IMR-90 (cell line): ENCODE measurements around the gene DSCAML1. TPM values are rescaled to one million over a fixed set of nuclear protein-coding genes. Genes with fewer than 3 reads are reported as not detected.

Experiments
- ATAC-seq: fragments of 200-7000 bp; cut with Tn5 transposase; 2 replicates; pipeline ENCODE4 v1.9.1; 2020; ENCODE audit warnings: low read depth, mild to moderate bottlenecking, moderate library complexity
- BruUV-seq: library from RNA; stranded (reverse); fragments of 400-500 nt; replicated peaks from 2 replicates; lab custom pipeline; 2021; lab: Mats Ljungman, UMichigan
- CTCF ChIA-PET: fragments of 300-600 bp; formaldehyde crosslinking; extraction: SDS; loops from one replicate; lab custom pipeline; 2021; ENCODE audit warnings: antibody characterized with exemption; lab: Yijun Ruan, JAX
- POLR2A ChIA-PET: fragments of 300-600 bp; sonication (Branson Sonifier 250); formaldehyde crosslinking; loops from one replicate; lab custom pipeline; 2022; ENCODE audit warnings: antibody characterized with exemption; ENCODE audit not compliant: unreplicated experiment; lab: Charles Lee
- DNase-seq: peaks from one replicate; pipeline ENCODE4 v3.0.0; 2013
- H2AFZ ChIP-seq: replicated peaks from 2 replicates; pipeline ENCODE3; 2013; ENCODE audit warnings: low read length, mild to moderate bottlenecking; ENCODE audit not compliant: poor library complexity
- H2AK5ac ChIP-seq: 2 replicates; pipeline ENCODE4 v1.6.1; 2013; ENCODE audit warnings: low read depth, low read length, inconsistent platforms
- H2AK9ac ChIP-seq: replicated peaks from 2 replicates; pipeline ENCODE3; 2013; ENCODE audit warnings: mild to moderate bottlenecking, low read depth, low read length, moderate library complexity; ENCODE audit not compliant: poor library complexity
- H2BK120ac ChIP-seq: 2 replicates; pipeline ENCODE4 v1.6.1; 2013; ENCODE audit warnings: low read depth, low read length, inconsistent platforms
- H2BK15ac ChIP-seq: 3 replicates; pipeline ENCODE4 v1.6.1; 2013; ENCODE audit warnings: low read depth, low read length, inconsistent platforms
- H2BK20ac ChIP-seq: 2 replicates; pipeline ENCODE4 v1.6.1; 2013; ENCODE audit warnings: low read depth, mild to moderate bottlenecking, inconsistent platforms, low read length, moderate library complexity
- H2BK5ac ChIP-seq: 2 replicates; pipeline ENCODE4 v1.6.1; 2013; ENCODE audit warnings: mild to moderate bottlenecking, low read depth, low read length, inconsistent platforms; ENCODE audit not compliant: poor library complexity, severe bottlenecking
- H3K14ac ChIP-seq: replicated peaks from 2 replicates; pipeline ENCODE4 v1.6.1; 2013; ENCODE audit warnings: low read depth, low read length, inconsistent platforms
- H3K18ac ChIP-seq: 2 replicates; pipeline ENCODE4 v1.6.1; 2013; ENCODE audit warnings: low read depth, low read length, control low read depth
- H3K23ac ChIP-seq: 2 replicates; pipeline ENCODE4 v1.6.1; 2013; ENCODE audit warnings: low read depth, low read length, inconsistent platforms
- H3K27ac ChIP-seq: 2 replicates; pipeline ENCODE4 v1.5.1; 2013; ENCODE audit warnings: mild to moderate bottlenecking, control low read depth, low read length; ENCODE audit not compliant: insufficient read depth
- H3K27me3 ChIP-seq: 2 replicates; pipeline ENCODE4 v1.6.1; 2013; ENCODE audit warnings: low read length; ENCODE audit not compliant: control insufficient read depth, insufficient read depth
- H3K36me3 ChIP-seq: 2 replicates; pipeline ENCODE4 v1.6.1; 2013; ENCODE audit warnings: low read length, mixed read lengths; ENCODE audit not compliant: control insufficient read depth, insufficient read depth
- H3K4ac ChIP-seq: 2 replicates; pipeline ENCODE4 v1.6.1; 2013; ENCODE audit warnings: low read depth, low read length, inconsistent platforms
- H3K4me1 ChIP-seq: 2 replicates; pipeline ENCODE4 v1.6.1; 2013; ENCODE audit warnings: low read length, mixed read lengths; ENCODE audit not compliant: control insufficient read depth, insufficient read depth
- H3K4me2 ChIP-seq: 2 replicates; pipeline ENCODE4 v1.6.1; 2013; ENCODE audit warnings: low read depth, mild to moderate bottlenecking, control low read depth, low read length, moderate library complexity
- H3K4me3 ChIP-seq: 2 replicates; pipeline ENCODE4 v1.5.1; 2013; ENCODE audit warnings: low read depth, mild to moderate bottlenecking, control low read depth, low read length, moderate library complexity; ENCODE audit not compliant: insufficient read depth
- H3K56ac ChIP-seq: 2 replicates; pipeline ENCODE4 v1.6.1; 2013; ENCODE audit warnings: low read length, inconsistent platforms; ENCODE audit not compliant: insufficient read depth; ENCODE audit errors: extremely low read depth
- H3K79me1 ChIP-seq, 2 experiments: 2 replicates each; pipeline ENCODE4 v1.6.1; 2013; ENCODE audit warnings: low read length in 2 of 2, inconsistent platforms in 1 of 2, low read depth in 1 of 2
- H3K9ac ChIP-seq: 2 replicates; pipeline ENCODE4 v1.6.1; 2013; ENCODE audit warnings: low read depth, low read length, control low read depth
- H3K9me1 ChIP-seq: 2 replicates; pipeline ENCODE4 v1.6.1; 2013; ENCODE audit warnings: low read length, inconsistent platforms; ENCODE audit not compliant: insufficient read depth
- H3K9me3 ChIP-seq: 2 replicates; pipeline ENCODE4 v1.6.1; 2013; ENCODE audit warnings: low read length; ENCODE audit not compliant: control insufficient read depth, insufficient read depth
- H4K20me1 ChIP-seq: 2 replicates; pipeline ENCODE4 v1.6.1; 2013; ENCODE audit warnings: low read length, inconsistent platforms; ENCODE audit not compliant: insufficient read depth
- H4K5ac ChIP-seq: 2 replicates; pipeline ENCODE4 v1.6.1; 2013; ENCODE audit warnings: mild to moderate bottlenecking, low read depth, low read length, control low read depth
- H4K8ac ChIP-seq, 2 experiments: 2 replicates each; pipeline ENCODE4 v1.6.1; 2013; ENCODE audit warnings: low read depth in 2 of 2, low read length in 2 of 2, control low read depth in 1 of 2, inconsistent platforms in 1 of 2
- H4K91ac ChIP-seq: 2 replicates; pipeline ENCODE4 v1.6.1; 2013; ENCODE audit warnings: low read depth, low read length, inconsistent platforms; ENCODE audit not compliant: insufficient read depth
- BHLHE40 ChIP-seq: fragments of 150-350 bp; IDR thresholded peaks from 2 replicates; pipeline ENCODE4 v1.6.1; 2016; ENCODE audit warnings: mild to moderate bottlenecking, low read depth, low read length
- CEBPB ChIP-seq: IDR thresholded peaks from 2 replicates; pipeline ENCODE4 v1.6.1; 2012; ENCODE audit warnings: low read depth, low read length, improper control_type of control experiment
- CHD1 ChIP-seq: IDR thresholded peaks from 2 replicates; pipeline ENCODE4 v1.6.1; 2012; ENCODE audit warnings: low read depth, low read length, improper control_type of control experiment
- FOS ChIP-seq: fragments of 150-350 bp; IDR thresholded peaks from 2 replicates; pipeline ENCODE4 v1.6.1; 2016; ENCODE audit warnings: low read depth, low read length
- MAFK ChIP-seq: IDR thresholded peaks from 2 replicates; pipeline ENCODE4 v1.6.1; 2012; ENCODE audit warnings: low read depth, low read length, improper control_type of control experiment
- MAZ ChIP-seq: IDR thresholded peaks from 2 replicates; pipeline ENCODE4 v1.6.1; 2012; ENCODE audit warnings: low read depth, mild to moderate bottlenecking, low read length, improper control_type of control experiment, moderate library complexity, borderline replicate concordance
- MXI1 ChIP-seq: IDR thresholded peaks from 2 replicates; pipeline ENCODE4 v1.6.1; 2012; ENCODE audit warnings: low read depth, mild to moderate bottlenecking, low read length, moderate library complexity, borderline replicate concordance
- NFE2L2 ChIP-seq: fragments of 150-350 bp; IDR thresholded peaks from 2 replicates; pipeline ENCODE4 v1.6.1; 2016; ENCODE audit warnings: low read depth, mild to moderate bottlenecking, low read length
- POLR2A ChIP-seq: IDR thresholded peaks from 2 replicates; pipeline ENCODE4 v1.6.1; 2012; ENCODE audit warnings: mild to moderate bottlenecking, low read depth, low read length
- RAD21 ChIP-seq: IDR thresholded peaks from 2 replicates; pipeline ENCODE4 v1.6.1; 2012; ENCODE audit warnings: low read length, improper control_type of control experiment
- RCOR1 ChIP-seq: IDR thresholded peaks from 2 replicates; pipeline ENCODE4 v1.6.1; 2012; ENCODE audit warnings: mild to moderate bottlenecking, low read length, improper control_type of control experiment; ENCODE audit not compliant: insufficient replicate concordance
- RFX5 ChIP-seq: IDR thresholded peaks from 2 replicates; pipeline ENCODE4 v1.8.0; 2012; ENCODE audit warnings: low read depth, mild to moderate bottlenecking, low read length, moderate library complexity
- SMC3 ChIP-seq: fragments of 150-350 bp; IDR thresholded peaks from 2 replicates; pipeline ENCODE4 v1.6.1; 2016; ENCODE audit warnings: low read depth, mild to moderate bottlenecking, antibody characterized with exemption, low read length, moderate library complexity
- WGBS, 2 experiments: methylation state at CpG; one replicate each; pipeline versions ENCODE4 v1.1.5 to v1.1.7; 2013; ENCODE audit warnings: missing lambda C conversion rate in 2 of 2; ENCODE audit not compliant: insufficient read length in 1 of 2; ENCODE audit errors: extremely low coverage in 2 of 2; 5-methylcytosine and 5-hydroxymethylcytosine counted together
- dilution Hi-C: fragments of 300-500 bp; cut with HindIII; formaldehyde crosslinking; loops from one replicate; pipeline ENCODE4 v1.14.3; 2018; ENCODE audit warnings: low sequenced_read_pairs; ENCODE audit not compliant: unreplicated experiment
- in situ Hi-C: fragments of 300-500 bp; cut with MboI; formaldehyde crosslinking; loops from 3 replicates; pipeline ENCODE4 v1.14.3; 2019; ENCODE audit warnings: low sequenced_read_pairs, inconsistent platforms, mixed read lengths
- intact Hi-C: fragments of 100-400 bp; cut with micrococcal nuclease; formaldehyde crosslinking; loops from 2 replicates; pipeline ENCODE4 v1.10.0; 2022
- polyA plus RNA-seq, 3 experiments: library from polyadenylated mRNA; depleted of rRNA; stranded (reverse); fragments of >200 nt; gene quantifications; 2 replicates each; pipeline ENCODE4 v1.2.3, GENCODE V29; 2012; ENCODE audit warnings: low replicate concordance in 1 of 3
- total RNA-seq: library from RNA; depleted of rRNA; stranded (reverse); fragments of >200 nt; gene quantifications from 2 replicates; pipeline ENCODE4 v1.2.3, GENCODE V29; 2012
- TF ChIP-seq, protein P1 (sequence below): conservative IDR thresholded peaks from 2 replicates; pipeline ENCODE4 v1.5.1; 2012; ENCODE audit warnings: mild to moderate bottlenecking, low read depth, low read length, improper control_type of control experiment
- TF ChIP-seq, protein P2 (sequence below): fragments of 150-350 bp; IDR thresholded peaks from 2 replicates; pipeline ENCODE4 v1.6.1; 2016; ENCODE audit warnings: low read depth, mild to moderate bottlenecking, low read length, moderate library complexity, borderline replicate concordance
- TF ChIP-seq, protein P3 (sequence below): fragments of 150-350 bp; IDR thresholded peaks from 2 replicates; pipeline ENCODE4 v1.6.1; 2017; ENCODE audit warnings: mild to moderate bottlenecking, antibody characterized with exemption, low read length, low read depth

The DSCAML1 gene
- total and polyA plus RNA-seq, 2 of the 4 experiments (the other 2 are of a cell fraction) = not detected

DNA sequence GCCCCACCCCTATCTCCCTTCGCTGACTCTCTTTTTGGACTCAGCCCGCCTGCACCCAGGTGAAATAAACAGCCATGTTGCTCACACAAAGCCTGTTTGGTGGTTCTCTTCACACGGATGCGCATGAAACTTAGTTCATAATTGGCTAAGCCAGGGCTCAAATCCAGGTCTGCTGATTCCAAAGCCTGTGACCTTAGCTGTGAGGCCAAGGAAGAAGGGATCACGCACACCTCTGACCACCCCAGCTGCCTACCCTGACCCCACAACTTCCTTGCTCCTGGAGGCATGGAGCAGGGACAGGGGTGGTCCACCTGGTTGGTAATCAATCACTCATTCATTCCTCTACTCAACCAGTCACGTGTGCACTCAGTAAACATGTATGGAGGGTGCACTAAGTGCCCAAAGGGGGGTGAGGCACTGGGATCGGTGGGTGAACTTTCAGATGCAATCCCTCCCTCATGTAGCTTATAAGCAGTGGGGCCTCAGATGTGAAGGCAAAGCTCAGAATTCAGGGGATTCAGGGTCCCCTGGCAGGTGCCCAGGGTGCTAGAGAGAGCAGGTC lies 17.3 kb upstream of the DSCAML1 start:
- in situ Hi-C loops = no loop called here
- intact Hi-C loops = no loop called here

More for the DNA sequence above, 17.3 kb upstream of the DSCAML1 start:
- H2AK5ac ChIP-seq = no peak overlapping the region
- no peak overlapping the region for H3K14ac ChIP-seq
- no peak overlapping the region for H3K4ac ChIP-seq
- no peak overlapping the region for H2BK15ac ChIP-seq
- H3K4me2 ChIP-seq = no peak overlapping the region
- dilution Hi-C loops = no loop called here
- H3K56ac ChIP-seq = no peak overlapping the region
- no peak overlapping the region for H3K23ac ChIP-seq
- ChIA-PET CTCF (interaction anchor here (1.1 kb wide), 1 partner anchor 388 kb away, joined by 3 read pairs; no protein-coding TSS in a partner anchor), POLR2A (no interaction called here)
- no peak overlapping the region for H2BK5ac ChIP-seq
- H3K27ac ChIP-seq = no peak overlapping the region
- 100% methylated on average over 2 of the region's 7 CpGs; no CpG with 5 or more reads in 1 of the 2 experiments for WGBS, 2 experiments
- no TSS peak for BruUV-seq
- H2AFZ ChIP-seq = no peak overlapping the region
- peaks cover 4% of the 10 kb centered on the region; the same call in 1 of the 2 replicates for H3K27me3 ChIP-seq
- H3K36me3 ChIP-seq = no peaks in the 10 kb centered on the region
- H4K91ac ChIP-seq = no peak overlapping the region
- no peak overlapping the region for H2BK120ac ChIP-seq
- no peak overlapping the region for H3K4me3 ChIP-seq
- no peaks in the 10 kb centered on the region for H3K9me3 ChIP-seq
- no peak overlapping the region for H4K8ac ChIP-seq
- H2BK20ac ChIP-seq = no peak overlapping the region
- TF ChIP-seq POLR2A (no peak), MAFK (no peak), NFE2L2 (no peak), RAD21 (no peak), MXI1 (no peak), FOS (no peak), SMC3 (no peak), RCOR1 (no peak), CEBPB (no peak), RFX5 (no peak), BHLHE40 (no peak), CHD1 (no peak), MAZ (no peak)
- TF ChIP-seq, protein P1, sequence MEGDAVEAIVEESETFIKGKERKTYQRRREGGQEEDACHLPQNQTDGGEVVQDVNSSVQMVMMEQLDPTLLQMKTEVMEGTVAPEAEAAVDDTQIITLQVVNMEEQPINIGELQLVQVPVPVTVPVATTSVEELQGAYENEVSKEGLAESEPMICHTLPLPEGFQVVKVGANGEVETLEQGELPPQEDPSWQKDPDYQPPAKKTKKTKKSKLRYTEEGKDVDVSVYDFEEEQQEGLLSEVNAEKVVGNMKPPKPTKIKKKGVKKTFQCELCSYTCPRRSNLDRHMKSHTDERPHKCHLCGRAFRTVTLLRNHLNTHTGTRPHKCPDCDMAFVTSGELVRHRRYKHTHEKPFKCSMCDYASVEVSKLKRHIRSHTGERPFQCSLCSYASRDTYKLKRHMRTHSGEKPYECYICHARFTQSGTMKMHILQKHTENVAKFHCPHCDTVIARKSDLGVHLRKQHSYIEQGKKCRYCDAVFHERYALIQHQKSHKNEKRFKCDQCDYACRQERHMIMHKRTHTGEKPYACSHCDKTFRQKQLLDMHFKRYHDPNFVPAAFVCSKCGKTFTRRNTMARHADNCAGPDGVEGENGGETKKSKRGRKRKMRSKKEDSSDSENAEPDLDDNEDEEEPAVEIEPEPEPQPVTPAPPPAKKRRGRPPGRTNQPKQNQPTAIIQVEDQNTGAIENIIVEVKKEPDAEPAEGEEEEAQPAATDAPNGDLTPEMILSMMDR = no peak
- TF ChIP-seq, protein P2, sequence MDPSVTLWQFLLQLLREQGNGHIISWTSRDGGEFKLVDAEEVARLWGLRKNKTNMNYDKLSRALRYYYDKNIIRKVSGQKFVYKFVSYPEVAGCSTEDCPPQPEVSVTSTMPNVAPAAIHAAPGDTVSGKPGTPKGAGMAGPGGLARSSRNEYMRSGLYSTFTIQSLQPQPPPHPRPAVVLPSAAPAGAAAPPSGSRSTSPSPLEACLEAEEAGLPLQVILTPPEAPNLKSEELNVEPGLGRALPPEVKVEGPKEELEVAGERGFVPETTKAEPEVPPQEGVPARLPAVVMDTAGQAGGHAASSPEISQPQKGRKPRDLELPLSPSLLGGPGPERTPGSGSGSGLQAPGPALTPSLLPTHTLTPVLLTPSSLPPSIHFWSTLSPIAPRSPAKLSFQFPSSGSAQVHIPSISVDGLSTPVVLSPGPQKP = no peak
- TF ChIP-seq, protein P3, sequence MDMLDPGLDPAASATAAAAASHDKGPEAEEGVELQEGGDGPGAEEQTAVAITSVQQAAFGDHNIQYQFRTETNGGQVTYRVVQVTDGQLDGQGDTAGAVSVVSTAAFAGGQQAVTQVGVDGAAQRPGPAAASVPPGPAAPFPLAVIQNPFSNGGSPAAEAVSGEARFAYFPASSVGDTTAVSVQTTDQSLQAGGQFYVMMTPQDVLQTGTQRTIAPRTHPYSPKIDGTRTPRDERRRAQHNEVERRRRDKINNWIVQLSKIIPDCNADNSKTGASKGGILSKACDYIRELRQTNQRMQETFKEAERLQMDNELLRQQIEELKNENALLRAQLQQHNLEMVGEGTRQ = no peak
- no peak overlapping the region for H3K9ac ChIP-seq
- no peaks in the 10 kb centered on the region for H3K79me1 ChIP-seq
- DNase-seq (no peak), ATAC-seq (no peak)
- no peak overlapping the region for H2AK9ac ChIP-seq
- no peak overlapping the region for H3K18ac ChIP-seq
- no peaks in the 10 kb centered on the region for H3K9me1 ChIP-seq
- H3K4me1 ChIP-seq = peaks cover 2% of the 10 kb centered on the region; the same call in 1 of the 2 replicates
- no peak overlapping the region for H4K5ac ChIP-seq
- no peaks in the 10 kb centered on the region for H4K20me1 ChIP-seq
